ENCODE data around the gene CMTR1. TPM values are rescaled to one million over a fixed set of nuclear protein-coding genes. Genes with fewer than 3 reads are reported as not detected.

CMTR1 gene
- total and polyA plus RNA-seq, 4 donors = 4.7 to 25.5 (median 18.8) TPM

- TF ChIP-seq EGR1 (IDR thresholded peaks at IDR 0.05; ENCODE audit: low read depth in 2 of 2) = no peak
- TF ChIP-seq FOXA2 (IDR thresholded peaks at IDR 0.05) = no peak
- TF ChIP-seq GABPA (IDR thresholded peaks at IDR 0.05 in 1 of 2, conservative IDR thresholded peaks at IDR 0.05 in 1 of 2) = no peak
- no peak for TF ChIP-seq ATF3 (IDR thresholded peaks at IDR 0.05)
- TF ChIP-seq SP1 (IDR thresholded peaks at IDR 0.05) = no peak
- TF ChIP-seq RXRA (IDR thresholded peaks at IDR 0.05) = no peak
- no peak for TF ChIP-seq HNF4G (IDR thresholded peaks at IDR 0.05)
- TF ChIP-seq REST (IDR thresholded peaks at IDR 0.05) = no peak
- TF ChIP-seq JUND (IDR thresholded peaks at IDR 0.05) = no peak
- TF ChIP-seq TAF1 (conservative IDR thresholded peaks at IDR 0.05) = no peak
- no peak for TF ChIP-seq MAX (IDR thresholded peaks at IDR 0.05)
- TF ChIP-seq HNF4A (conservative IDR thresholded peaks at IDR 0.05) = no peak
- no peak for TF ChIP-seq FOXA1 (IDR thresholded peaks at IDR 0.05)
- no peak for TF ChIP-seq NR2F2 (IDR thresholded peaks at IDR 0.05)
- no peak for TF ChIP-seq YY1 (IDR thresholded peaks at IDR 0.05)
- no peak for TF ChIP-seq CTCF (IDR thresholded peaks at IDR 0.05; ENCODE audit: low read depth, low read length, missing input control)
- no peak for TF ChIP-seq RAD21 (IDR thresholded peaks at IDR 0.05)
- no peak for TF ChIP-seq ZBTB33 (IDR thresholded peaks at IDR 0.05)
- 94% methylated on average over 13 of the region's 13 CpGs for WGBS
- no peak for DNase-seq (ENCODE audit: low spot score)
- no peak overlapping the region for H3K9ac ChIP-seq (ENCODE audit: low read depth in 1 of 2, low read length in 2 of 2)
- no peaks in the 10 kb centered on the region for H3K9me3 ChIP-seq (ENCODE audit: control insufficient read depth in 4 of 4, low read length in 3 of 4)
- H3K27ac ChIP-seq (ENCODE audit: low read depth in 1 of 2, low read length in 2 of 2) = no peak overlapping the region
- H3K4me3 ChIP-seq (ENCODE audit: low read depth in 1 of 3, low read length in 3 of 3) = no peak overlapping the region
- H3K27me3 ChIP-seq (ENCODE audit: control insufficient read depth in 4 of 4, insufficient read depth in 4 of 4, low read length in 3 of 4) = no peaks in the 10 kb centered on the region
- H3K36me3 ChIP-seq (ENCODE audit: control insufficient read depth in 4 of 4, insufficient read depth in 3 of 4, low read depth in 1 of 4, low read length in 3 of 4) = no peaks in the 10 kb centered on the region
- H3K4me1 ChIP-seq (ENCODE audit: control insufficient read depth in 4 of 4, insufficient read depth in 4 of 4, low read length in 3 of 4) = peaks cover 1 to 20% (median 12%) of the 10 kb centered on the region in 4 donors
Observed at GRCh38 chr6:37496951-37497885, 64.2 kb downstream of the CMTR1 start.
